HepG2 (cell line): Measurements from ENCODE around the gene SCAF11. TPM values are rescaled to one million over a fixed set of nuclear protein-coding genes. Genes with fewer than 3 reads are reported as not detected.

Experiments
- ADNP ChIP-seq: sonication (generic); formaldehyde crosslinking; IDR thresholded peaks from 2 replicates; pipeline ENCODE4 v1.4.0; 2020; ENCODE audit warnings: missing genetic modification reagents
- GATAD1 ChIP-seq: IDR thresholded peaks from 2 replicates; pipeline ENCODE4 v1.6.1; 2016; ENCODE audit warnings: missing genetic modification reagents, missing compliant biosample characterization
- PHF8 ChIP-seq: sonication (generic); formaldehyde crosslinking; IDR thresholded peaks from 2 replicates; pipeline ENCODE4 v1.5.0; 2020; ENCODE audit warnings: missing genetic modification reagents
- RERE ChIP-seq: IDR thresholded peaks from 2 replicates; pipeline ENCODE4 v1.6.1; 2016; ENCODE audit warnings: low read depth, missing genetic modification reagents, missing compliant biosample characterization
- TRIM22 ChIP-seq: fragments of 450-650 bp; IDR thresholded peaks from 2 replicates; pipeline ENCODE4 v1.6.1; 2017
- ZNF598 ChIP-seq: sonication (generic); formaldehyde crosslinking; IDR thresholded peaks from 2 replicates; pipeline ENCODE4 v1.5.1; 2020; ENCODE audit warnings: mild to moderate bottlenecking, missing genetic modification reagents, borderline replicate concordance
- ZNF780A ChIP-seq: sonication (generic); formaldehyde crosslinking; IDR thresholded peaks from 2 replicates; pipeline ENCODE4 v1.8.0; 2022; ENCODE audit warnings: mild to moderate bottlenecking, missing genetic modification reagents, moderate library complexity
- polyA plus RNA-seq, 8 experiments: library from polyadenylated mRNA; depleted of rRNA in 3 of 8; stranded (reverse) in 7 of 8; unstranded in 1 of 8; fragments of >200 nt; fragmentation: Illumina TruSeq in 4 of 8; extraction: Trizol in 4 of 8; gene quantifications; 2 replicates each; pipeline versions ENCODE4 v1.2.1 to v1.2.3, GENCODE V29; 2011 to 2016; ENCODE audit warnings: low read depth in 4 of 8, missing spikeins in 1 of 8, mixed read lengths in 1 of 8; ENCODE audit not compliant: insufficient read depth in 1 of 8
- total RNA-seq, 5 experiments: library from RNA; depleted of rRNA; stranded (reverse); fragments of >200 nt; fragmentation: Illumina TruSeq; extraction: Trizol; gene quantifications; 2 replicates each; pipeline ENCODE4 v1.2.3, GENCODE V29; 2016; ENCODE audit warnings: low read depth in 1 of 5
- TF ChIP-seq, protein P1 (sequence below): sonication (generic); formaldehyde crosslinking; IDR thresholded peaks from 2 replicates; pipeline ENCODE4 v1.4.0; 2020; ENCODE audit warnings: mild to moderate bottlenecking, missing genetic modification reagents
- TF ChIP-seq, protein P2 (sequence below): sonication (generic); formaldehyde crosslinking; IDR thresholded peaks from 2 replicates; pipeline ENCODE4 v1.4.0; 2020; ENCODE audit warnings: missing genetic modification reagents
- TF ChIP-seq, protein P3 (sequence below): IDR thresholded peaks from 2 replicates; pipeline ENCODE4 v1.6.1; 2018; ENCODE audit warnings: missing genetic modification reagents

SCAF11 gene
- total and polyA plus RNA-seq, 2 of the 13 experiments (the other 11 are each of a cell fraction or from before 2014, with no cell fraction given): 26.9 to 38.3 TPM

- TF ChIP-seq ZNF780A (CRISPR knock-in tag) (peak; percentile 83; the same call in 1 of the 2 replicates), RERE (peak; percentile 56; the same call in 1 of the 2 replicates), ADNP (CRISPR knock-in tag) (no peak), GATAD1 (CRISPR knock-in tag) (peak; percentile 96), ZNF598 (CRISPR knock-in tag) (peak; percentile 65; the same call in 1 of the 2 replicates), TRIM22 (no peak), PHF8 (CRISPR knock-in tag) (peak; percentile 80; the same call in 1 of the 2 replicates)
- TF ChIP-seq, protein P1, sequence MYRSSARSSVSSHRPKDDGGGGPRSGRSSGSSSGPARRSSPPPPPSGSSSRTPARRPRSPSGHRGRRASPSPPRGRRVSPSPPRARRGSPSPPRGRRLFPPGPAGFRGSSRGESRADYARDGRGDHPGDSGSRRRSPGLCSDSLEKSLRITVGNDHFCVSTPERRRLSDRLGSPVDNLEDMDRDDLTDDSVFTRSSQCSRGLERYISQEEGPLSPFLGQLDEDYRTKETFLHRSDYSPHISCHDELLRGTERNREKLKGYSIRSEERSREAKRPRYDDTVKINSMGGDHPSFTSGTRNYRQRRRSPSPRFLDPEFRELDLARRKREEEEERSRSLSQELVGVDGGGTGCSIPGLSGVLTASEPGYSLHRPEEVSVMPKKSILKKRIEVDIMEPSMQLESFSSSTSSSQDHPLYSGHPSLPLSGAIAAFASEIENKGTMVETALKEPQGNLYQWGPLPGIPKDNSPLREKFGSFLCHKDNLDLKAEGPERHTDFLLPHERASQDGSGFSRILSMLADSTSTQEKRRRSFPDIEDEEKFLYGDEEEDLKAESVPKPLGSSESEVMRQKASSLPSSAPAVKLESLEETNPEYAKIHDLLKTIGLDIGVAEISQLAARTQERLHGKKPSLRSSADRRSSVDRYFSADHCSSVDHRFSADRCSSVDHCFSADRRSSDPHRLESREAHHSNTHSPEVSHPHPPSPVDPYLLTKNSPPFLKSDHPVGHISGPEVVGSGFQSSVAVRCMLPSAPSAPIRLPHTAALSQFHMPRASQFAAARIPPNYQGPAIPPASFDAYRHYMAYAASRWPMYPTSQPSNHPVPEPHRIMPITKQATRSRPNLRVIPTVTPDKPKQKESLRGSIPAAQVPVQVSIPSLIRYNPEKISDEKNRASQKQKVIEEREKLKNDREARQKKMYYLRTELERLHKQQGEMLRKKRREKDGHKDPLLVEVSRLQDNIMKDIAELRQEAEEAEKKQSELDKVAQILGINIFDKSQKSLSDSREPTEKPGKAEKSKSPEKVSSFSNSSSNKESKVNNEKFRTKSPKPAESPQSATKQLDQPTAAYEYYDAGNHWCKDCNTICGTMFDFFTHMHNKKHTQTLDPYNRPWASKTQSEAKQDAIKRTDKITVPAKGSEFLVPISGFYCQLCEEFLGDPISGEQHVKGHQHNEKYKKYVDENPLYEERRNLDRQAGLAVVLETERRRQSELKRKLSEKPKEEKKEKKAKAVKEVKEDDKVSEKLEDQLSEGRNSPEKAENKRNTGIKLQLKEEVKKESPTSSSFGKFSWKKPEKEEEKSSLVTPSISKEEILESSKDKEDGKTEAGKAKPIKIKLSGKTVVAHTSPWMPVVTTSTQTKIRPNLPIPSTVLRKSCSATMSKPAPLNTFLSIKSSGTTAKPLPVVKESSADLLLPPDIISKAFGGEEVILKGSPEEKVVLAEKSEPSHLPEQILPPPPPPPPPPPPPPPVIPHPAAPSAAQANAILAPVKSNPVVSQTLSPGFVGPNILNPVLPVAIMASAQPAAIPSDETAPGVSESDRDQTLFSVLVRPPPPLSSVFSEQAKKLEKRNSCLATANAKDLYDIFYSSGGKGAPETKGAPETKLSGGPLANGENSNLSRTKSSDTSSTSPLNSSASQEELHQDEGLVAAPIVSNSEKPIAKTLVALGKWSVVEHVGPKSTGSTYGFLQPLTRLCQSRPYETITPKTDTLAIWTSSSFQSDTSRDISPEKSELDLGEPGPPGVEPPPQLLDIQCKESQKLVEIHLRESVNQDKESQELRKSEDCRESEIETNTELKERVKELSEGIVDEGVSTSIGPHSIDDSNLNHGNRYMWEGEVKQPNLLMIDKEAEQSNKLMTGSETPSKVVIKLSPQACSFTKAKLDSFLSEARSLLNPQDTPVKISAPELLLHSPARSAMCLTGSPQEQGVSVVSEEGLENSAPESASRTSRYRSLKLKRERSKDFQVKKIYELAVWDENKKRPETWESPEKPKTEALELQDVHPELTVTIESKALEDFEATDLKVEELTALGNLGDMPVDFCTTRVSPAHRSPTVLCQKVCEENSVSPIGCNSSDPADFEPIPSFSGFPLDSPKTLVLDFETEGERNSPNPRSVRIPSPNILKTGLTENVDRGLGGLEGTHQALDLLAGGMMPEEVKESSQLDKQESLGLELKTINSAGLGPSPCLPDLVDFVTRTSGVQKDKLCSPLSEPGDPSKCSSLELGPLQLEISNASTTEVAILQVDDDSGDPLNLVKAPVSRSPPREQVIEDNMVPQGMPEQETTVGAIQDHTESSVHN (CRISPR knock-in tag): peak; percentile 79; the same call in 1 of the 2 replicates
- TF ChIP-seq, protein P2, sequence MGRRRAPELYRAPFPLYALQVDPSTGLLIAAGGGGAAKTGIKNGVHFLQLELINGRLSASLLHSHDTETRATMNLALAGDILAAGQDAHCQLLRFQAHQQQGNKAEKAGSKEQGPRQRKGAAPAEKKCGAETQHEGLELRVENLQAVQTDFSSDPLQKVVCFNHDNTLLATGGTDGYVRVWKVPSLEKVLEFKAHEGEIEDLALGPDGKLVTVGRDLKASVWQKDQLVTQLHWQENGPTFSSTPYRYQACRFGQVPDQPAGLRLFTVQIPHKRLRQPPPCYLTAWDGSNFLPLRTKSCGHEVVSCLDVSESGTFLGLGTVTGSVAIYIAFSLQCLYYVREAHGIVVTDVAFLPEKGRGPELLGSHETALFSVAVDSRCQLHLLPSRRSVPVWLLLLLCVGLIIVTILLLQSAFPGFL (CRISPR knock-in tag): no peak
- TF ChIP-seq, protein P3, sequence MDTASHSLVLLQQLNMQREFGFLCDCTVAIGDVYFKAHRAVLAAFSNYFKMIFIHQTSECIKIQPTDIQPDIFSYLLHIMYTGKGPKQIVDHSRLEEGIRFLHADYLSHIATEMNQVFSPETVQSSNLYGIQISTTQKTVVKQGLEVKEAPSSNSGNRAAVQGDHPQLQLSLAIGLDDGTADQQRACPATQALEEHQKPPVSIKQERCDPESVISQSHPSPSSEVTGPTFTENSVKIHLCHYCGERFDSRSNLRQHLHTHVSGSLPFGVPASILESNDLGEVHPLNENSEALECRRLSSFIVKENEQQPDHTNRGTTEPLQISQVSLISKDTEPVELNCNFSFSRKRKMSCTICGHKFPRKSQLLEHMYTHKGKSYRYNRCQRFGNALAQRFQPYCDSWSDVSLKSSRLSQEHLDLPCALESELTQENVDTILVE (CRISPR knock-in tag): peak; percentile 94
Measured at GRCh38 chr12:45990468-45991283, at the start of gene SCAF11 (continued).
